GM12878 (cell line): Measurements from ENCODE around the gene MYO18B. TPM values are rescaled to one million over a fixed set of nuclear protein-coding genes. Genes with fewer than 3 reads are reported as not detected.

Experiments
- ATAC-seq: fragments of 200-7000 bp; cut with Tn5 transposase; 3 replicates; pipeline ENCODE4 v1.9.1; 2020; ENCODE audit warnings: mild to moderate bottlenecking, moderate library complexity
- BruUV-seq: library from RNA; stranded (reverse); fragments of 400-500 nt; replicated peaks from 2 replicates; lab custom pipeline; 2021; lab: Mats Ljungman, UMichigan
- CTCF ChIA-PET: fragments of 300-600 bp; sonication (Branson Sonifier 250); formaldehyde crosslinking; extraction: SDS; loops from one replicate; lab custom pipeline; 2021; ENCODE audit warnings: inconsistent platforms; lab: Yijun Ruan, JAX
- POLR2A ChIA-PET: fragments of 350-600 bp; formaldehyde crosslinking; extraction: SDS; loops from one replicate; lab custom pipeline; 2021; ENCODE audit warnings: inconsistent platforms; lab: Charles Lee
- RAD21 ChIA-PET: fragments of 300-600 bp; sonication (Branson Sonifier 250); formaldehyde crosslinking; loops from one replicate; lab custom pipeline; 2023; ENCODE audit warnings: antibody characterized with exemption; ENCODE audit not compliant: unreplicated experiment; lab: Charles Lee
- SMC1A ChIA-PET: fragments of 300-600 bp; sonication (Branson Sonifier 250); formaldehyde crosslinking; loops from one replicate; lab custom pipeline; 2023; ENCODE audit not compliant: unreplicated experiment, uncharacterized antibody; lab: Charles Lee
- DNase-seq: peaks from one replicate; pipeline ENCODE4 v3.0.0-alpha.2; 2011; ENCODE audit warnings: low read depth, low spot score
- FAIRE-seq: peaks from 3 replicates; lab custom pipeline; 2011; peaks lifted over from hg19 to GRCh38; lab: Jason Lieb, UNC
- H2AFZ ChIP-seq: 2 replicates; pipeline ENCODE4 v1.6.0; 2011; ENCODE audit warnings: low read depth, low read length, control low read depth; ENCODE audit not compliant: control insufficient read depth
- H3K27ac ChIP-seq: 2 replicates; pipeline ENCODE4 v1.5.1; 2011; ENCODE audit warnings: control low read depth; ENCODE audit not compliant: control insufficient read depth, insufficient read depth
- H3K27me3 ChIP-seq, 2 experiments: replicated peaks in 1 of 2; 2 replicates each; pipeline versions ENCODE4 v1.6.0 to v1.6.1; 2011; ENCODE audit warnings: low read length in 1 of 2; ENCODE audit not compliant: control insufficient read depth in 2 of 2, insufficient read depth in 2 of 2
- H3K36me3 ChIP-seq, 2 experiments: 2 replicates each; pipeline ENCODE4 v1.5.1; 2011; ENCODE audit warnings: low read length in 1 of 2; ENCODE audit not compliant: control insufficient read depth in 2 of 2, insufficient read depth in 2 of 2
- H3K4me1 ChIP-seq: 2 replicates; pipeline ENCODE4 v1.6.1; 2011; ENCODE audit warnings: mild to moderate bottlenecking, low read length, moderate library complexity, mixed read lengths; ENCODE audit not compliant: control insufficient read depth, insufficient read depth
- H3K4me2 ChIP-seq: 2 replicates; pipeline ENCODE4 v1.6.0; 2011; ENCODE audit warnings: control low read depth; ENCODE audit not compliant: control insufficient read depth, insufficient read depth
- H3K4me3 ChIP-seq: fragments of 200-600 bp; sonication (generic); 2 replicates; pipeline ENCODE4 v1.5.1; 2016
- H3K79me2 ChIP-seq: 2 replicates; pipeline ENCODE4 v1.6.0; 2011; ENCODE audit warnings: low read length; ENCODE audit not compliant: control insufficient read depth, insufficient read depth
- H3K9ac ChIP-seq: 2 replicates; pipeline ENCODE4 v1.8.0; 2011; ENCODE audit warnings: low read length, control low read depth, mixed read lengths; ENCODE audit not compliant: control insufficient read depth, insufficient read depth
- H3K9me3 ChIP-seq: replicated peaks from 3 replicates; pipeline ENCODE4 v1.5.1; 2011; ENCODE audit warnings: mild to moderate bottlenecking, low read length; ENCODE audit not compliant: control insufficient read depth, insufficient read depth
- H4K20me1 ChIP-seq: 2 replicates; pipeline ENCODE4 v1.6.0; 2011; ENCODE audit not compliant: control insufficient read depth, insufficient read depth
- BCLAF1 ChIP-seq: fragments of 450-650 bp; IDR thresholded peaks from 2 replicates; pipeline ENCODE4 v1.6.1; 2017; ENCODE audit warnings: antibody characterized with exemption, mild to moderate bottlenecking, moderate library complexity
- CREM ChIP-seq: IDR thresholded peaks from 2 replicates; pipeline ENCODE4 v1.6.1; 2014; ENCODE audit warnings: antibody characterized with exemption, low read depth
- CTCF ChIP-seq, 3 experiments: IDR thresholded peaks in 2 of 3; conservative IDR thresholded peaks in 1 of 3; 2 replicates each; pipeline ENCODE4 v1.5.1; 2011; ENCODE audit warnings: low read depth in 3 of 3, low read length in 3 of 3, mild to moderate bottlenecking in 3 of 3, control low read depth in 2 of 3, moderate library complexity in 2 of 3, inconsistent platforms in 1 of 3, mixed read lengths in 1 of 3; ENCODE audit not compliant: control insufficient read depth in 2 of 3, insufficient read depth in 1 of 3; ENCODE audit errors: extremely low read depth in 1 of 3
- RELA ChIP-seq: fragments of 450-650 bp; IDR thresholded peaks from 2 replicates; pipeline ENCODE4 v1.8.0; 2014; ENCODE audit warnings: borderline replicate concordance; ENCODE audit not compliant: partially characterized antibody
- SIX5 ChIP-seq: IDR thresholded peaks from 2 replicates; pipeline ENCODE4 v1.6.1; 2011; ENCODE audit warnings: mild to moderate bottlenecking, low read depth, low read length, moderate library complexity; ENCODE audit not compliant: severe bottlenecking
- SRF ChIP-seq, 2 experiments: IDR thresholded peaks; 2 replicates each; pipeline ENCODE4 v1.6.1; 2011; ENCODE audit warnings: low read depth in 2 of 2, low read length in 2 of 2, mild to moderate bottlenecking in 1 of 2, moderate library complexity in 1 of 2
- SUZ12 ChIP-seq: fragments of 200-600 bp; sonication (generic); IDR thresholded peaks from one replicate; pipeline ENCODE4 v1.6.1; 2018; ENCODE audit warnings: antibody characterized with exemption, mild to moderate bottlenecking; ENCODE audit not compliant: unreplicated experiment
- ZNF207 ChIP-seq: fragments of 450-650 bp; IDR thresholded peaks from 2 replicates; pipeline ENCODE4 v1.6.1; 2014; ENCODE audit warnings: antibody characterized with exemption, mild to moderate bottlenecking, borderline replicate concordance
- ZNF384 ChIP-seq: IDR thresholded peaks from 2 replicates; pipeline ENCODE4 v1.6.1; 2012; ENCODE audit warnings: low read depth, mild to moderate bottlenecking, low read length, improper control_type of control experiment, borderline replicate concordance
- WGBS: methylation state at CpG from one replicate; pipeline ENCODE4 v1.1.6; 2016; ENCODE audit warnings: low lambda C conversion rate; ENCODE audit not compliant: insufficient replicate concordance, insufficient coverage; ENCODE audit errors: missing lambda C conversion rate; 5-methylcytosine and 5-hydroxymethylcytosine counted together
- in situ Hi-C: fragments of 300-500 bp; cut with MboI; formaldehyde crosslinking; loops from 9 replicates; pipeline ENCODE4 v1.14.3; 2018; ENCODE audit warnings: mixed read lengths
- intact Hi-C: fragments of 100-400 bp; cut with micrococcal nuclease; formaldehyde crosslinking; loops from one replicate; pipeline ENCODE4 v1.14.2; 2022; ENCODE audit not compliant: unreplicated experiment
- polyA plus RNA-seq, 11 experiments: library from polyadenylated mRNA; depleted of rRNA in 4 of 11; unstranded in 6 of 11; stranded (reverse) in 5 of 11; fragments of >200 nt; fragmentation: Nextera tagmentation in 4 of 11; fragmentation: Illumina TruSeq in 1 of 11; extraction: Ambion mirVana in 4 of 11; extraction: Trizol in 1 of 11; gene quantifications; 1 replicate in 1 of 11; 2 replicates in 10 of 11; pipeline versions ENCODE4 v1.2.1 to v1.2.3, GENCODE V29; 2011 to 2016; ENCODE audit warnings: inconsistent platforms in 2 of 11, missing spikeins in 2 of 11, low read depth in 1 of 11
- total RNA-seq, 4 experiments: library from RNA; depleted of rRNA in 3 of 4; stranded (reverse); fragments of >200 nt in 3 of 4; fragmentation: Illumina TruSeq in 1 of 4; extraction: Trizol in 1 of 4; gene quantifications; 2 replicates each; pipeline versions ENCODE4 v1.2.1 to v1.2.3, GENCODE V29; 2013 to 2021

Gene MYO18B
- total and polyA plus RNA-seq, 10 of the 15 experiments (the other 5 are each of a cell fraction or from before 2014, with no cell fraction given) = 0.05 to 2.1 (median 0.51) TPM; not detected in 1

GRCh38 chr22:25909614-25910387, 167.8 kb downstream of the MYO18B start:
- no peak for ATAC-seq
- no peaks in the 10 kb centered on the region for H3K79me2 ChIP-seq
- no peak for DNase-seq
- no peaks in the 10 kb centered on the region for H3K4me1 ChIP-seq
- no peak overlapping the region for H2AFZ ChIP-seq
- H3K27ac ChIP-seq = no peak overlapping the region
- ChIA-PET POLR2A (no interaction called here), CTCF (no interaction called here), RAD21 (no interaction called here), SMC1A (interaction anchor here (0.6 kb wide), 1 partner anchor 63 kb away, joined by 3 read pairs; no protein-coding TSS in a partner anchor)
- TF ChIP-seq SIX5 = no peak
- TF ChIP-seq ZNF207 = no peak
- no peak overlapping the region for H3K4me2 ChIP-seq
- H3K27me3 ChIP-seq = no peaks in the 10 kb centered on the region; a peak in 2 of 4 replicates
- no peaks in the 10 kb centered on the region for H4K20me1 ChIP-seq
- intact Hi-C loops = no loop called here
- no TSS peak for BruUV-seq
- peaks cover 2% of the 10 kb centered on the region; the same call in 2 of the 3 replicates for H3K9me3 ChIP-seq
- no peak overlapping the region for H3K4me3 ChIP-seq
- H3K9ac ChIP-seq = no peak overlapping the region
- 9% methylated on average over 7 of the region's 7 CpGs for WGBS
- in situ Hi-C loops = no loop called here
- no peak for FAIRE-seq
- no peaks in the 10 kb centered on the region for H3K36me3 ChIP-seq

- DNase-seq = no peak
- H3K9ac ChIP-seq = no peak overlapping the region
- 27% methylated on average over 7 of the region's 7 CpGs for WGBS
- H2AFZ ChIP-seq = no peak overlapping the region
- no TSS peak for BruUV-seq
- intact Hi-C loops = no loop called here
- POLR2A ChIA-PET = no interaction called here
- no peak overlapping the region for H3K27ac ChIP-seq
- ATAC-seq = no peak
- H3K27me3 ChIP-seq = no peaks in the 10 kb centered on the region; a peak in 2 of 4 replicates
- no peak overlapping the region for H3K4me3 ChIP-seq
- no peaks in the 10 kb centered on the region for H3K79me2 ChIP-seq
- CTCF ChIA-PET = interaction anchor here (0.6 kb wide), 1 partner anchor 453 kb away, joined by 3 read pairs; no protein-coding TSS in a partner anchor
- no peaks in the 10 kb centered on the region for H3K4me1 ChIP-seq
- SMC1A ChIA-PET = interaction anchor here (1.3 kb wide), 1 partner anchor 39 kb away, joined by 6 read pairs; no protein-coding TSS in a partner anchor
- no peak overlapping the region for H3K4me2 ChIP-seq
- H3K9me3 ChIP-seq = peaks cover 2% of the 10 kb centered on the region; the same call in 2 of the 3 replicates
- RAD21 ChIA-PET = interaction anchor here (0.5 kb wide), 1 partner anchor 17 kb away, joined by 3 read pairs; no protein-coding TSS in a partner anchor
- no peak for FAIRE-seq
- in situ Hi-C loops = no loop called here
- no peaks in the 10 kb centered on the region for H3K36me3 ChIP-seq
- H4K20me1 ChIP-seq = no peaks in the 10 kb centered on the region
- TF ChIP-seq SUZ12 (no peak), RELA (no peak), CREM (no peak), SRF (IDR thresholded peaks at IDR 0.05; ENCODE audit: low read depth in 2 of 2, low read length in 2 of 2) (no peak), CTCF (IDR thresholded peaks at IDR 0.05 in 2 of 3, conservative IDR thresholded peaks at IDR 0.05 in 1 of 3; ENCODE audit: control insufficient read depth in 2 of 3, extremely low read depth in 1 of 3, insufficient read depth in 1 of 3, low read depth in 3 of 3, low read length in 3 of 3) (no peak), BCLAF1 (no peak), ZNF384 (no peak)
These were observed 169.4 kb downstream of the MYO18B start for GRCh38 chr22:25911243-25911972.
